ENCODE measurements around the gene SLC37A4. TPM values are rescaled to one million over a fixed set of nuclear protein-coding genes. Genes with fewer than 3 reads are reported as not detected.

SLC37A4 gene
- total and polyA plus RNA-seq, 10 of the 15 experiments (the other 5 are each of a cell fraction or from before 2014, with no cell fraction given), result 11.6 to 29.7 (median 20.4) TPM

DNA sequence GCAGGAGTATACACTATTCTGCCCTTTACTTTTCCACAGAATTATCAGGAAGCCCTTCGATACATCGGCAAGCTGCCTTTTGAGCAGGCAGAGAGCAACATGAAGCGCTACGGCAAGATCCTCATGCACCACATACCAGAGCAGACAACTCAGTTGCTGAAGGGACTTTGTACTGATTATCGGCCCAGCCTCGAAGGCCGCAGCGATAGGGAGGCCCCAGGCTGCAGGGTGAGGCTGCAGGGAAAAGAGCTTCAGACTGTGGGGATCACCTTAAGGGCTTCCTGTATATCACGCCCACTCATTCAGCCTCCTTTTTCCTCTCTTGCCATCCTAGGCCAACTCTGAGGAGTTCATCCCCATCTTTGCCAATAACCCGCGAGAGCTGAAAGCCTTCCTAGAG is 47.2 kb upstream of the SLC37A4 start:
- CTCF ChIA-PET, result no interaction called here
- FAIRE-seq, result no peak
- no peak overlapping the region for H3K4me2 ChIP-seq (ENCODE audit: control insufficient read depth, insufficient read depth)
- in situ Hi-C loops (cut with MboI), result no loop called here
- H3K9ac ChIP-seq (ENCODE audit: control insufficient read depth, insufficient read depth, low read length), result no peak overlapping the region
- peaks cover 19 to 24% of the 10 kb centered on the region in 2 experiments for H3K36me3 ChIP-seq (ENCODE audit: control insufficient read depth in 2 of 2, insufficient read depth in 2 of 2, low read length in 1 of 2)
- RAD21 ChIA-PET (ENCODE audit: unreplicated experiment), result no interaction called here
- SMC1A ChIA-PET (ENCODE audit: uncharacterized antibody, unreplicated experiment), result no interaction called here
- no TSS peak for BruUV-seq (replicated peaks)
- no peak overlapping the region for H3K4me3 ChIP-seq
- no peak for ATAC-seq
- H2AFZ ChIP-seq (ENCODE audit: control insufficient read depth, low read depth, low read length), result no peak overlapping the region
- H3K27me3 ChIP-seq (replicated peaks in 1 of 2; ENCODE audit: control insufficient read depth in 2 of 2, insufficient read depth in 2 of 2, low read length in 1 of 2), result no peaks in the 10 kb centered on the region
- POLR2A ChIA-PET, result no interaction called here
- no peak for DNase-seq (ENCODE audit: low read depth, low spot score)
- H3K79me2 ChIP-seq (ENCODE audit: control insufficient read depth, insufficient read depth, low read length), result no peaks in the 10 kb centered on the region
- H3K4me1 ChIP-seq (ENCODE audit: control insufficient read depth, insufficient read depth, low read length), result no peaks in the 10 kb centered on the region
- intact Hi-C loops (cut with micrococcal nuclease; ENCODE audit: unreplicated experiment), result no loop called here
- no peaks in the 10 kb centered on the region for H4K20me1 ChIP-seq (ENCODE audit: control insufficient read depth, insufficient read depth)
- H3K27ac ChIP-seq (ENCODE audit: control insufficient read depth, insufficient read depth), result no peak overlapping the region
- no peaks in the 10 kb centered on the region for H3K9me3 ChIP-seq (replicated peaks; ENCODE audit: control insufficient read depth, insufficient read depth, low read length)
- WGBS (ENCODE audit: insufficient coverage, insufficient replicate concordance, low lambda C conversion rate, missing lambda C conversion rate), result 95% methylated on average over 11 of the region's 11 CpGs
- TF ChIP-seq, protein P1, sequence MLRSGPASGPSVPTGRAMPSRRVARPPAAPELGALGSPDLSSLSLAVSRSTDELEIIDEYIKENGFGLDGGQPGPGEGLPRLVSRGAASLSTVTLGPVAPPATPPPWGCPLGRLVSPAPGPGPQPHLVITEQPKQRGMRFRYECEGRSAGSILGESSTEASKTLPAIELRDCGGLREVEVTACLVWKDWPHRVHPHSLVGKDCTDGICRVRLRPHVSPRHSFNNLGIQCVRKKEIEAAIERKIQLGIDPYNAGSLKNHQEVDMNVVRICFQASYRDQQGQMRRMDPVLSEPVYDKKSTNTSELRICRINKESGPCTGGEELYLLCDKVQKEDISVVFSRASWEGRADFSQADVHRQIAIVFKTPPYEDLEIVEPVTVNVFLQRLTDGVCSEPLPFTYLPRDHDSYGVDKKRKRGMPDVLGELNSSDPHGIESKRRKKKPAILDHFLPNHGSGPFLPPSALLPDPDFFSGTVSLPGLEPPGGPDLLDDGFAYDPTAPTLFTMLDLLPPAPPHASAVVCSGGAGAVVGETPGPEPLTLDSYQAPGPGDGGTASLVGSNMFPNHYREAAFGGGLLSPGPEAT (IDR thresholded peaks at IDR 0.05; ENCODE audit: low read depth), result no peak
- TF ChIP-seq ETV6 (conservative IDR thresholded peaks at IDR 0.05 in 1 of 2, IDR thresholded peaks at IDR 0.05 in 1 of 2; ENCODE audit: borderline replicate concordance in 1 of 2, low read depth in 1 of 2) (no peak), RAD21 (IDR thresholded peaks at IDR 0.05; ENCODE audit: insufficient read depth, low read depth, low read length) (no peak), CHD1 (IDR thresholded peaks at IDR 0.05; ENCODE audit: low read depth, low read length) (no peak), FOS (IDR thresholded peaks at IDR 0.05; ENCODE audit: borderline replicate concordance, extremely low read depth, insufficient read length) (no peak), CREB1 (IDR thresholded peaks at IDR 0.05; ENCODE audit: low read depth) (no peak), JUND (IDR thresholded peaks at IDR 0.05; ENCODE audit: low read depth, low read length) (no peak), YY1 (IDR thresholded peaks at IDR 0.05; ENCODE audit: low read depth, low read length) (no peak), BCLAF1 (IDR thresholded peaks at IDR 0.05) (no peak), RELA (IDR thresholded peaks at IDR 0.05; ENCODE audit: borderline replicate concordance, partially characterized antibody) (no peak), CBX5 (IDR thresholded peaks at IDR 0.05; ENCODE audit: low read depth) (no peak), SUPT20H (IDR thresholded peaks at IDR 0.05; ENCODE audit: borderline replicate concordance, control insufficient read depth, low read depth, low read length) (no peak), BMI1 (IDR thresholded peaks at IDR 0.05; ENCODE audit: borderline replicate concordance) (no peak), EGR1 (IDR thresholded peaks at IDR 0.05; ENCODE audit: borderline replicate concordance in 1 of 2, low read depth in 2 of 2, low read length in 2 of 2) (no peak), NFXL1 (IDR thresholded peaks at IDR 0.05; ENCODE audit: borderline replicate concordance) (no peak), RCOR1 (conservative IDR thresholded peaks at IDR 0.05; ENCODE audit: low read depth, low read length) (no peak)
- TF ChIP-seq, protein P2, sequence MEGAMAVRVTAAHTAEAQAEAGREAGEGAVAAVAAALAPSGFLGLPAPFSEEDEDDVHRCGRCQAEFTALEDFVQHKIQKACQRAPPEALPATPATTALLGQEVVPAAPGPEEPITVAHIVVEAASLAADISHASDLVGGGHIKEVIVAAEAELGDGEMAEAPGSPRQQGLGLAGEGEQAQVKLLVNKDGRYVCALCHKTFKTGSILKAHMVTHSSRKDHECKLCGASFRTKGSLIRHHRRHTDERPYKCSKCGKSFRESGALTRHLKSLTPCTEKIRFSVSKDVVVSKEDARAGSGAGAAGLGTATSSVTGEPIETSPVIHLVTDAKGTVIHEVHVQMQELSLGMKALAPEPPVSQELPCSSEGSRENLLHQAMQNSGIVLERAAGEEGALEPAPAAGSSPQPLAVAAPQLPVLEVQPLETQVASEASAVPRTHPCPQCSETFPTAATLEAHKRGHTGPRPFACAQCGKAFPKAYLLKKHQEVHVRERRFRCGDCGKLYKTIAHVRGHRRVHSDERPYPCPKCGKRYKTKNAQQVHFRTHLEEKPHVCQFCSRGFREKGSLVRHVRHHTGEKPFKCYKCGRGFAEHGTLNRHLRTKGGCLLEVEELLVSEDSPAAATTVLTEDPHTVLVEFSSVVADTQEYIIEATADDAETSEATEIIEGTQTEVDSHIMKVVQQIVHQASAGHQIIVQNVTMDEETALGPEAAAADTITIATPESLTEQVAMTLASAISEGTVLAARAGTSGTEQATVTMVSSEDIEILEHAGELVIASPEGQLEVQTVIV (IDR thresholded peaks at IDR 0.05; ENCODE audit: borderline replicate concordance, partially characterized antibody), result no peak
